IPS DF 4.7 (cell line): ENCODE data around the gene ILF2.
"Not testable (repeated sequence)": the region's sequence is repeated elsewhere in the genome, so short reads cannot be mapped to it uniquely, and the experiment has no call there.

Source experiments
- DNase-seq: peaks from one replicate; pipeline ENCODE4 v3.0.0-alpha.2; 2013; ENCODE audit warnings: low spot score; ENCODE audit errors: extremely low read depth

The ILF2 gene

GRCh38 chr1:153679337-153680119, 8.7 kb upstream of the ILF2 start:
- DNase-seq = no peak

- DNase-seq = no peak
Measured at GRCh38 chr1:153678519-153679336, 7.9 kb upstream of the ILF2 start, which contains the start of gene NPR1. Gene NPR1, plus strand, starts transcription at chr1:153678688. Its CDS starts 421 bp downstream, at chr1:153679109.

- DNase-seq = no peak
Measured at GRCh38 chr1:153677718-153678518, 7.1 kb upstream of the ILF2 start.

- DNase-seq = no peak
Measured at GRCh38 chr1:153673511-153673910, 2.7 kb upstream of the ILF2 start.

GRCh38 chr1:153671628-153672353, 998 bp upstream of the ILF2 start:
- DNase-seq = not testable (repeated sequence)

- no peak for DNase-seq
Measured at GRCh38 chr1:153670257-153670858, 435 bp downstream of the ILF2 start.

- DNase-seq = no peak
Measured at GRCh38 chr1:153669606-153670005, 1.2 kb downstream of the ILF2 start.

GRCh38 chr1:153668672-153669071, 2.1 kb downstream of the ILF2 start:
- DNase-seq = not testable (repeated sequence)

GRCh38 chr1:153667439-153667838, 3.4 kb downstream of the ILF2 start:
- DNase-seq = no peak

- no peak for DNase-seq
Measured at GRCh38 chr1:153663211-153663610, 7.6 kb downstream of the ILF2 start.

- DNase-seq = no peak
Measured at GRCh38 chr1:153662269-153662668, 8.5 kb downstream of the ILF2 start.

- DNase-seq = no peak
Measured at GRCh38 chr1:153661111-153661708, 9.6 kb downstream of the ILF2 start.

GRCh38 chr1:153659656-153660055, 11.1 kb downstream of the ILF2 start:
- no peak for DNase-seq

- no peak for DNase-seq
Measured at GRCh38 chr1:153659175-153659534, 11.6 kb downstream of the ILF2 start.

- no peak for DNase-seq
Measured at GRCh38 chr1:153658400-153659174, 12.2 kb downstream of the ILF2 start, which contains the start of gene SNAPIN. Gene SNAPIN, plus strand, starts transcription at chr1:153658703. Its CDS starts 41 bp downstream, at chr1:153658744.

- no peak for DNase-seq
Measured at GRCh38 chr1:153655333-153655732, 15.5 kb downstream of the ILF2 start.

GRCh38 chr1:153652805-153653500, 17.8 kb downstream of the ILF2 start:
- DNase-seq = no peak

- no peak for DNase-seq
Measured at GRCh38 chr1:153651771-153652170, 19.0 kb downstream of the ILF2 start.

- DNase-seq = no peak
Measured at GRCh38 chr1:153649863-153650235, 20.9 kb downstream of the ILF2 start.
